Bone marrow (tissue), 2 donors: ENCODE measurements around the gene BCLAF3.

Source experiments
- DNase-seq, 2 donors: peaks; one replicate each; lab custom pipeline; 2025; lab: John Stamatoyannopoulos, UW

Gene BCLAF3

DNA sequence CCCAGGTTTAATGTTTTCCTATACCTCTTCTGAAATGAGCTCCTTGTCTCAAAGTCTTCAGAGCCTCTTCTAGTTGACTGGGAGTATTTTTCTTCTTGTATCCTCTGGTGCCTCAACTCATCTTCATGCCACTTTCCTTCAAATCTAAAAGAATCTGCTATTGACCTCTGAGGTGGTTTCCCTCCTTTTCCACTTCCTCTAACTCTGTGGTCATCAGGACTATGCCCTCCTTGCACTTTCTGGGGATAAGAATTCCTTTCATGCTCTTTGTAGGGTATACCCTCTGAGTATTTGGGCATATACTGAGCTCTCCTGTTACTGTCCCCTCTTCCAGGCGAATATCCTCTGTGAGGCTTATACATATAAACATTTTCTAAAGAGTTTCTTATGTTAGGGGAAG is 24.8 kb downstream of the BCLAF3 start:
- DNase-seq: no peak

DNA sequence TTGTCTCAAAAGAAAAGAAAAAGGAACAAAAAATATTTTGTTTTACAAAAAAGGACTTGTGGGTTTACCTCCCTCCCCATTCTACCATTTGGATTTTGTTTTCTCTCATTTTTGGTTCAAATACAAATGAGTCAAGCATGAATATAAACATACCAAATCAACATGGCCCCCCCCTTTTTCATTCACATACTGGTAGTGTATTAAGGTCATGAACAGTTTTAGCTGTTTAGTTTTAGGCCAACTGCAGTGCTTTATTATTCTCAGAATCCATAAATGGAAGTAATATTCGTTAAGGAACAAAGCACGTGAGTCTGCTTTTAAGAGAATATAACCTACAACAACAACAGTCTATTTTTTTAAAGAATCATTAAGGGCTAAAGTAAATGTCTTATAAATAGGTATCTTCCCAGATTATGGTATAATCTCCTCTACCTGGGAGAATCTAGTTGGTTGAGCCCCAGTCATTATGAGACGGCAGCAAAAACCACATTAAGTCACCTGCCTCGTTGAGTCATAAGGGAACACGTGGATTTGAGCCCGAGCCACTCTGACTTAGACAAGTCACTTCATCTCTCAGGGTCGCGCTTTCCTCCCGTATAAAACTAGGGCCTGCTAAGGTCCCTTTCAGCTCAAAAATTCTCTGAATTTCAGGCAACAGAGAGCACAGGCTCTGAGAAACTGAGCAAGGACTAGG is 26.7 kb downstream of the BCLAF3 start:
- no peak for DNase-seq

DNA sequence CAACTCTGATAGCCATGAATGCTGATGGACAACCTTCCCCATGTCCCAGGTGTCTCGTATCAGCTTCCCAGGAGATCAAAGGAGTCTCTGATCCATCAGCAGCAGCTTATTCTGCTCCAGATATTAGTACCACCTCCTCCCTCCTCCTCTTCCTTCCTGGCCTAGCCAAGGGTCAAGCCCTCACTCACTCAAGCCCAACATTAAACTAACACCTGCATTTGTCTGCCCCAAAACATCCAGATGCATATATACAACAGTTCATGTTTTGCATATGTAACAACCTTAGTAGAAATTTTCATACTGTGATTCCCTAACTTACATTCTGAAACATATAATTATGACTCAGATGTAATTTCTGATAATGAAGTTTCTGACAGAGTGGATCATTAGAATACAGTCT is 29.9 kb downstream of the BCLAF3 start:
- no peak for DNase-seq

DNA sequence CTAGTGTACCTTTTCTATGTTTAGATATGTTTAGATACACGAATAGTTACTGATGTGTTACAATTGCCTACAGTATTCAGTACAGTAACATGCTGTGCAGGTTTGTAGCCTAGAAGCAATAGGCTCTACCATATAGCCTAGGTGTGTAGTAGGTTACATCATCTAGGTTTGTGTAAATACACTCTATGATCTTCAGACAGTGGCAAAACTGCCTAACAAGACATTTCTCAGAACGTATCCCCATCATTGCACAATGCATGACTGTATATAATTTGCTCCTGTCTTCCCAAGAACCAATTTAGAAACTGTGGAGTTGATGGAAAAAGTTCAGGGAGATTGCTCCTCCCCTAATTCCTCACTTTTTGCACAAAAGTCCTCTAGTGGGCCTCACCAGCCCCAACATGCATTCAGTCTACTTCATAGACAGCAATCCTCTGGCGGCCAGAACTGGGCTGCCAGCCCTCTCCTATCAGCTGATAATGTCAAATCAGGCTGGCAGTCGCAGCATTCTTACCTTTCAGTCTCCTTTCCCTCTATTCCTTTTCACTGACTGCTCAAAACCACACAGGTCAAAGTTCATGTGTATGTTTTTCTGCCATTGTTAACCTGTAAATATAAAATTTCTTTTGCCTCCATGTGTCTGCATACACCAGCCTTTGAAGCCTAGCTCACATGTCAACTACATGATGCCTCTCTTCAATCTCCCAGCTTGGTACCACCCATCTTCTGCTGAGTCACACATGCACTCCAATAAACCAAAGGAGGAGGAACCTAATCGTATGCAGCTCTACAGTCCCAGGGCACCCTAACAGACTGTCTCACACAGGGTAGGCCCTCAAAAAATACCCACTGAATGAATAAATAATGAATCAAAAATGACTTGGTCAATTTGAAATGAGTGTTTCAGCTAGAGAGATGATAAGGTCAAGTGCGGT is 32.0 kb downstream of the BCLAF3 start:
- no peak for DNase-seq

DNA sequence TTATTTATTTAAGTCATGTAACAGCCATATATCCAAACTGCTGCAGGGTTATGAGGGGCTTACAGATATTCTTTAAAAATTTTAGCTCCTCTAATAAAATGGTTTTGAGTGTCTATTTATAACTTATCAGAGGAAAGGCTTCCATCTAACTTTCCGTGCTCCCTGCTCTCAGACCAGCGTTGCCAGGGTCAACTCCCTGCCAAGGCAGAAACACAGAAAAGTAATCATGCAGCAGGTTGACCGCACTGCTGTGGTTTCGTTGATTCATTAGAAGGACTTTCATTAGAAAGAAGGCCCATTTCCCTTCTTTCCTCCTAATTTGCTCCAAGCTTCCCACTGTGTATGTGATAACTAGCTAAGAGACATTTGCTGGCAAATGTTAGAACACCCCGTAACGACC is 33.9 kb downstream of the BCLAF3 start:
- no peak for DNase-seq

DNA sequence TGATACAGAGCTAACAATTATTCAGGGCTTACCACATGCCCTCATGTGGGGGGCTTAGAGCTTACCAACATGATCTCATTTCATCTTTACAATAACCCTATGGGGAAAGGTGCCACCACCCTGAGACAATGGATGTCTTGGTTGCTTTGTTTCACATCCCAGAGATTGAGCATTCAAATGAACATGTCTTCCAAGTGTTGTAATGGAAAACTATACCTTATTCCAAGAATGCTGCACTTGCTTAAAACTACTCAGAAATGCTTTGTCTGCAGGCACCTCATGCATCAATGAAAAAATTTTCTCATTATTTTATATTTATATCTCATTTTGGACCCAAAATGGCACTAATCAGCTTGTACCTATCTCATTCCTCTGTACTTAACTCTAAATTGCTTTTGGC is 34.6 kb downstream of the BCLAF3 start:
- DNase-seq: no peak

DNA sequence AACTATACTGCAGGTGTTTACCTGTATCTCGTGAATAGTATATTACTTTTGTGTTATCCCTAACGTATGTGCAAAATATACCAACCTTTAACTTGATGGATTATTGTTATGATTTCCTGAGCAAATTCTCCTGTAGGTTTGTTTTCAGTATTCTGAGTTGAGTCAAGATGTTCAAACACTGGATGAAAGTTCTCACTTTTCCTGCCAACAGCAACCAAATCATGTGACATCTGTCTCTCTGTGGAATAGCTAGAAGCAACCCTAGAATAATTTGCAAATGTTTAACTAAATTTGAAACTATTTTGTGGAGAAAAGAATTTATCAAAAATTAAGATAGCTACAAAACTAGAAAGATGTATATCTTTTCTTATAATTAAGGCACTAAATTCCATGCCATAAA is 35.6 kb downstream of the BCLAF3 start:
- DNase-seq: no peak

DNA sequence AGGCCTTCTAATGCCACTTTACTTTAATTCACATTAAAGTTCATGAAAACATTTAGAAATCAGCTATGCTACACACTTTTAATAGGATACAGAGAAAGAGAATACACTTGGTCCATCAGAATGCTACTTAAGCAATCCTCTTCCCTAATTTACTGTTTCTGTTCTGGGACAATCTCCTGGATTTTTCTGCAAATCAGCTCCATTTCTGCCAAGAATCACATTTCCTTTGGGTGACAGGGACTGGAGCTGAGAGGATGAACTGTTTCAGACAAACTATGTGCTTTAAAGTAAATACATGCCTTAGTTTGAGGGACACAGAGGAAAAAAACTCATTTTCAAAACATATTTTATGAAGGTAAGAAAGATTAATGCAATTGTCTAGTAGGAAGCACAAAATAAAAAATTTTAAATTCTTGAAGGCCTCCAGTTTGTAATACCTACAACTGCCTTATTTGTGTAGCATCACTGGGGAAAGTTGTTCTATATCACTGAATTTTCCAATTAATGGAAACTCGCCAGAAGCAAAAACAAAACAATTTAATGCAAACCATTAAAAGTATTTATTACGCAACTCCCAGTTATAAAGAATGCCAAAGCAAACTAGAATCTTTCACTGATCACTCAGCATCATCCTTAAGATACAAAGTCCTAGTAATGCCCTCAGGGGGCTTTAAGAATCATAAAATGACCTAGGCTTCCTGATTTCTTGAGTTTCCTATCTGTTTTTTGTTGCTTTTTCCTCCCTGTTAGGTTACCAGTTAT is 36.3 kb downstream of the BCLAF3 start:
- DNase-seq: no peak

DNA sequence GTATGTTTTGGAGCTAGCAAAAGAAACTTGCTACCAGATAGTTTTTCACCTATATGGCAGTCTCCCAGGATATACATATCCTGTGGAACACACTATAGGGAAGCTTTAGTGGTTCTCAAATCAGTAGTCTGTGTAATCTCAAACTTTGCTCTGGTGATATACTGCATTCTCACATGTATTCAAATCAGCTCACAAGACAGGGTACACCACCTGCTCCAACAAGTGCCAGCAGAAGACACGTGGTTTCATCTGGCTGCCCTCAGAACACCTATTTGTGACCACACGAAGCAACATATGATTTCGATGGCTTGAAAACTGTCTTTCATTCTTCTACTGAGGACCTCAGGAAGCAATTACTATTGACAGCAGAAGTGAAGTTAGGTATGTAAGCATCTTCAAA is 37.7 kb downstream of the BCLAF3 start:
- no peak for DNase-seq

DNA sequence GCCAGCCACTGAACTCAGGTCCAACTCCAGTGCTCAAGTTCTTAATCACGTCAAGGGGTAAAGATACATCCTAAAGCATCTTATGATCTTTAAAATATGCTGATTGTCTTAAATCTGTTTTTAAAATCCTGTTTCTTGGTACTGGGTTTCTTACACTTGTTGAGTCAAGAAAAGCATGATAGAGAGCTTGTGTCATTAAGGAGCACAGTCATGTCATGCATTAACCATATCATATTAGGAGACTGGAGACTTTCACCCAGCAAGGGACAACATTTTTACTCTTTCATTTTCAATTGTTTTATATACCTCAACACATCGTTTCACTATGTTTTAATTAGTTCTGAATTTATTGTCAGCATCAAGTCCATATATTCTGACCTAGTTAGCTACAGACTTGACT is 41.5 kb downstream of the BCLAF3 start:
- DNase-seq: no peak

DNA sequence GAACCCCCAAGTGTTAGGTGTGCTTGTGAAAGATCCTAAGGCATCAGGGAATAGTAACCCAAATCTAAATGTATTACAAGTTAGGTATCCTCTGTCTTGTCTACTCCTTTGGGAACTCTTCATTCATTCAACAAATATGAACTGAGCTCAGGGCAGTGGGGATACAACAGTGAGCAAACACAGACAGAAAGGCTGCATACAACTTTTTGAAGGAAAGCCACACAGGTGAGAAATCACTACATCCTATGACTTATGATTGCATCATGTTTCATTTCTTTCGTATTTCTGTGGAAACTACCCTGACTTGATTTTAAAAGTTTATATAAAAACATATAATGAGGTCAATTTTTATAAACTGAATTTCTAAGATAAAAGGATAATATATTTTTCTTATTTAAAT is 43.2 kb downstream of the BCLAF3 start:
- DNase-seq: no peak
